Measurements from ENCODE around the gene OR10D3.
A peak's percentile ranks its signal among the peaks of the same experiment; 100 is the strongest.

The OR10D3 gene

DNA sequence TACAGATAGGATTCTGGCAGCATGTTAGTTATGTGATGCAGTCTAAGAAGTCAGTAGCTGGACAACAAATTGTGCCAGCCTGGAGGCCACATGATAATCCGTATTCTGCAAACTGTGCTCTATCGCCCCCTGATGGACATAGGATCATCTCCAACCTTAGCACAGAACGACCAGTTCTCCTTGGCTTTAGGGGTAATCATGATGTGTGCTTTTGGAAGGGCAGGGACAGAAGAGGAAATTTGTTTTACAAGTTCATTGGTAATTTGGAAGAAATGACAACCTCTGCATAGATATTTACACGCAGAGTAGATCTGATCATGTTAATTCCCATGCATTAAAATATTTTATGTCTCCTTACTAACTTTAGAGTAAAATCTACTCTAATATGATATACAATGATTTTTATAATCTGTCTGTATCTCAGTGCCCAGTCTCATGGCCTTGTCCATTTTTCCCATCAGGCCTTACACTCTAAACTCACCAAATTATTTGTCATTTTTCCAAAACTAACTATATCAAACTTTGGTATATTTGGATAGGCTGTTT, 12.1 kb downstream of the OR10D3 start:
- DNase-seq: peak; percentile 40 to 79

DNA sequence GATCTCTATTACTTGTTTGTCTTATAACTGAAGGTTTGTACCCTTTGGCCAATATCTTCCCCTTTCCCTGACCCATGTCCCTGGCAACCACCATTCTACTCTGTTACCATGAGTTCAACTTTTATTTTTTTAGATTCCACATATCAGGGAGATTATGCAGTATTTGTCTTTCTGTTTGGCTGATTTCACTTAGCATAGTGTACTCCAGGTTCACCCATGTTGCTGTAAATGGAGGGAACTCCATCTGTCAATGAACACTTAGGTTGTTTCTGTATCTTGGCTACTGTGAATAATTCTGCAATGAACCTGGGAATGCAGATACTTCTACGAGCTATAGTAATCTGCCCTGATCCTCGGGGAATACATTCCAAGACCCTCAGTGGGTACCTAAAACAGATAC, 14.9 kb downstream of the OR10D3 start:
- DNase-seq: no peak

DNA sequence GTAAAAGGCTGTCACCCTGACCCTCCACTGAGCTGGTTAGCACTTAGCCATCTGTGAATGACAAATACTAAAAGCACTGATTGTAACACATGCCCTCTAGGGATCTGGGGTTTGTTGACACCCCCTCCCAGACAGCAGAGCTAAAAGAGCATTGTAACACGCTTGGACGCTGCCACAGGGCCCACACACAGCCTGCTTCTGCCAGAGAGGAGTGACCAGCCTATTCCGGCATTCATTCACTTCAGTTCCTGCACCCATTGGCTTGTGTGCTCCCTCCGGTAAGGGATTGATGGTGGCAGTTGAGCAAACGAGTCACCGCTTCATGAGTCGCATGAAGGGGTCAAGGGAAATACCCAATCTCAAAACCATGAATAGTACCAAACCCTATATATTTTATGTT, 15.8 kb downstream of the OR10D3 start:
- DNase-seq: no peak

DNA sequence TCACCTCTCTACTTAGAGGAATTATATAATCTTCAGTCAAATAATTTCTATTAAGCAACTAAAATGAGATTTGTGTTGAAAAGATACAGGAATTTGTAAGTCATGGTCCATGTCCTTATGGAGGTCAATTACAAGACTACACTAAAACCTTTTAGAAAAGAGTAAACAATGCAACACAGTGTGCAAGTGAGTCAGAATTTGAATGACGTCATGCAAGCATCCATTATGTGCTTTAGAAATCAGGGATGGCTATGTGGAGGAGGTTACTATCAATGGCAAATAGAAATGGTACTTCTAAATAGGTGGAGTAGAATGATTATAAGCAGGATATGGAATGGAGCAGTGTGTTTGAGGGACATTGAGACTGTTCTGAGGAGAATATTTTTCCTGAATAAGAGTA, 16.6 kb downstream of the OR10D3 start:
- DNase-seq: peak in 1 of 2 donors; percentile 12

DNA sequence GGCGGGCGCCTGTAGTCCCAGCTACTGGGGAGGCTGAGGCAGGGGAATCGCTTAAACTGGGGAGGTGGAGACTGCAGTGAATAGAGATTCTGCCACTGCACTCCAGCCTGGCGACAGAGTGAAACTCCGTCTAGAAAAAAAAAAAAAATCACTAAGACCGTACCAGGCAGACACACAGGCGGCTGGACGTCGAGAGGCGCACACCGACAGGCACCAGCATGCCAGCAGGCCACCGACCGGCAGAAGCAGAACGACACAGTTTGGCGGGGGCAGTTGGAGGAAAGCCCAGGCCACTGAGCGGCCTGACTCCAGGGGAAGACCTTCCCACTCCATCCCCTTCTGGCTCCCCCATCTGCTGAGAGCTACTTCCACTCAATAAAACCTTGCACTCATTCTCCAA, 17.5 kb downstream of the OR10D3 start:
- no peak for DNase-seq

DNA sequence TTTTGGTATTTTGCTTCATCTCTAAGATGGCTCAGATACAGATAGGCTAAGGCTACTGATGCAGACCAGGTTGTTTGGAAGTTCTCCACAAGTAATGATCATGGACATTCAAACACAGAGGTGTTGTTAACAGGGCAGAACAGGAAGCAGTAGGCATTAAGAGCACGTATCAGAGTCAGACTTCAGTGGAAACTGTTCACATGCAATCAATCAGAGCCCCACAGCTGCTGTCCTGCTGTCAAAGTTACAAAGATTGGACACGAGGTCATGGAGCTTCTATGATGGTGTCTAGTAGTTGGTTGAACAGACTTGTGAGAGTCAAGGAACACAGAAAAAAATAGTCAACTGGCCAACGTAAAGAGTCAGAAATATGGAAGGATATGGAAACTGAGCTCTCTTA, 19.8 kb downstream of the OR10D3 start:
- DNase-seq: no peak

DNA sequence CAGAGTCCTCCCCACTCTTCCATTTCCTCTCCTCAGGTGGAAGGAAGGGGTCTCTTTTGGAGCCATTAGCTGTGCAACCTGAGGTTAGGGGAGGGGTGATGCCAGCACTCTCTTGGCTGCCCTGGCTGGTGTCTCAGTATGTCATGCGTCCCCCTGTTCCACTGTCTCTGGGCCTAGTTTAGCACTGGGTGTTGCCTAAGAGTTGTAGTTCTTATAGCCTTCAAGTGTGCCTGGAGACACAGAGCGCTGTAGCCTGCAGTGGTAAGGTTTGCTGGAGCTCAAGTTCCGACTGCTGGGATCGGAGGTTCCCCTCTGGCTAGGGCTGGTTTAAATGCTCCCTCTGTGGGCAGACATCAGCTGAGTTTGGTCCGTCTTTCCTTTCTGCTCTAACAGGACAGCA, 20.9 kb downstream of the OR10D3 start:
- DNase-seq: no peak

DNA sequence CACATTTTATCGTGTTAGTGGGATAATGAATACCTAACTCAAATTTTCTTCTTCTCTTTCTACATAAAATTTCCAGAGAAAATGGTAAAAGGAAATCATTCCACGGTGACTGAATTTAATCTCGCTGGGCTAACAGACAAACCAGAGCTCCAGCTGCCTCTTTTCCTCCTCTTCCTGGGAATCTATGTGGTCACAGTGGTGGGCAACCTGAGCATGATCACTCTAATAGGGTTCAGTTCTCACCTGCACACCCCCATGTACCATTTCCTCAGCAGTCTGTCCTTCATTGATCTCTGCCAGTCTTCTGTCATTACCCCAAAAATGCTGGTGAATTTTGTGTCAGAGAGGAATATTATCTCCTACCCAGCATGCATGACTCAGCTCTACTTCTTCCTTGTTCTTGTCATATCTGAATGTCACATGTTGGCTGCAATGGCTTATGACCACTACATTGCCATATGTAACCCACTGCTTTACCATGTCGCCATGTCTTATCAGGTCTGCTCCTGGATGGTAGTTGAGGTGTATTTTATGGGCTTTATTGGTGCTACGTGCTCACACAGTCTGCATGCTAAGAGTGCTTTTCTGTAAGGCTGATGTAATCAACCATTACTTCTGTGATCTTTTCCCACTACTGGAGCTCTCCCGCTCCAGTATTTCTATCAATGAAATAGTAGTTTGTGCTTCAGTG, 24.1 kb downstream of the OR10D3 start:
- DNase-seq: peak; percentile 14 to 40

DNA sequence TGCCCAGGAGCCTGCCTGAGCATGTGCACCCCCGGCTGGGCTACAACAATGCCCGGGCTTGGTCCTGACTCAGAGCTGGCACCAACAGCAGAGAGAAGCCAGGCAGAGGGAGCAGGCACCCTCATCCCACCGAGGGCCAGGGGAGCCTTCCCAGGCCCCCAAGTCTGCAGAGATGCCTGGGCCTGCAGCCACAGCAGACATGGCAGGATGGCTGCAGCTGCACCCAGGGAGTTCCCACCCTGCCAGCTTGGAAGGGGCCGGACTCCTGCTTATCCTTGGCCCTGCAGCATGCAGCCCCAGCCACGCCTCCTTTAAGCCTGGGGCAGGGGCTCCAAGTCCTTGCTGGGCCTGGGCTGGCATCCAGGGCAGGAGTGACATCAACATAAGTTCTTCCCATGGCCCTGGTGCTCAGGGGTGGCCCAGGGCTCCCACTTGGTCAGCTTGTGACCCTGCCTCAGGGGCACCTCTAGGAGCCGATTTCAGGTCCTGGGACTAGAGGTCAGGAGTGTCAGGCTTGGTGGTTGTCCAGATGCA, 26.7 kb downstream of the OR10D3 start:
- no peak for DNase-seq

DNA sequence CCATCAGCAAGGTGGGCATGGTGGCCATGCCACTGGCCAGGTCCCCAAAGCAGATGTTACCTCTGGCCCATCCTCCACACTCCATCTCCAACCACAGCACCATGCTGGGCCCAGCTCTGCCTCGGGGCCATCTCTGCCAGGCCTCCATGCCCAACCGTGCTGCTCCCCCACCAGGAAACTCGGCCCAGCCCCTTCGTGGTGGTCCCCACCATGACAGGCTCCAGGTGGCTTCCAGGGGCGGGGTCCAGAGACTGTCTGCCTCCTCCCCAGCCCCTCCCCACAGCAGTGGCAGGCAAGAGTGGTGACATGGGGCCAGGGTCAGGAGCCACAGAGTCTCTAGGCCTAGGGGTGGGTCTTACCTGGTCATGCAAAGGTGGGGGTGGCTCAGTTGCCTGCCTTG, 27.3 kb downstream of the OR10D3 start:
- DNase-seq: no peak

DNA sequence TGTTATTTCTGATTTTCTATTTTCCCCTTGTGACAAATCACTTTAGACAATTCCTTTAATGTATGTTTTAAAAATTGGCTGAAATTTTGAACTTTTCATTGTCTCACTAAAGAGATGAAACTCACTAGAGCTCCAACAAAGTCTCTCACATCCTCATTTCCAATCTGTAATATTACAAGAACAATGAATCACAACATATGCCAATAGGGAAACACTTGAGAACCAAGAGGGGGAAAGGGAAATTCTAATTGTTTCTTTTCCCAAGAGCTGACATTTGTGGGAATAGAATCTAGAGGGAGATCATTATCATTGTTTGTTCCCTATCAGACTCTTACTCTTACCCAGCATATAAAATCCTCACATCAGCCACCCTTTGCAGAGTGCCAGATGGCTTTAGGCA, 28.2 kb downstream of the OR10D3 start:
- peak; percentile 22 to 24 for DNase-seq

DNA sequence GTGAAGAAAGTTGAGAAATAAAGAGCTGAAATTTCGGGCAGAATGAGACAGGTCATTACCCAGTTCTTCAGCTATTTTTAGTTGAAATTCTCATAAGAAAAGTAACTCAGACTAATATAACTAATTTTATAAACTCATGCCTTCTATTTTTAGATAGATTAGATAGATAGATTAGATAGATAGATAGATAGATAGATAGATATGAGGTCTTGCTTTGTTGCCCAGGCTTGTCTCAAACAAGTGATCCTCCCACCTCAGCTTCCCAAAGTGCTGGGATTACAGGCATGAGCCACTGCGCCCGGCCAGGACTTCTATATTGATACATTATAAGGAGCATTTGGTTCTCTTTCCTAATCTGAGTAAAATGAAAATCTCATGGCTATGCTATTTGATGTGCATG, 30.9 kb downstream of the OR10D3 start:
- DNase-seq: no peak

DNA sequence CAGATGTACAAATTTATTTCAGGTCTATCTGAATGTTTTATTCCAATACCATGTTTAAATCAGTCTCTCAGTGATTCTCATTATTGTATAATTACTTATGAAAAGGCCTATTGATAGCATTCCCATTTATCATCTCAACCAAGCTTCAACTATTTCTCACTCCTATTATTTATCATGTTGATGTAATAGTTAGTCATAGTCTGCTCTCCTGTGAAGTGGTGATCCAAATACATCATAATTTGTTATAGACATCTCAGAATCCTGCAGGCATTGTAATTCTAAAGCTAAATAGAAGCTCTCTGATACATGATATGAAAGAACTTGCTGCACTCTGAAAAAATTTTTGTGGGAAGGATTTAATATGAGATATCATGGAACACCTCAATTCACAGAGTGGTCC, 36.0 kb downstream of the OR10D3 start:
- no peak for DNase-seq

DNA sequence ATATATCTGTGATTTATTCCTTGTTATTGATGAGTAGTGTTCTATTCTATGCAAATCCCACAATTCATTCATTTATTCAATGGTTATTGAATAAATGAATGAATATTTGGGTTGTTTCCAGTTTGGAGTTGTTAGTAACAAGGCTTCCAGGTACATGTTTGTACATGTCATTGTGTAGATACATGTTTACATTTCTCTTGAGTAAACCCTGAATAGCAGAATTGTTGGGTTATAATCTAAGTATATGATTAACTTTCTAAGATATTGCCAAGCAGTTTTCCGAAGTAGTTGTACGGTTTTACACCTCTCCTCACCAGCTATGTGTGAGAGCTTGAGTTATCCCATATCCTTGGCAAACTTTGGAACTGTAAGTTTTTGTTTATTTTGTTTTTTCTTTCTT, 39.3 kb downstream of the OR10D3 start:
- DNase-seq: no peak

DNA sequence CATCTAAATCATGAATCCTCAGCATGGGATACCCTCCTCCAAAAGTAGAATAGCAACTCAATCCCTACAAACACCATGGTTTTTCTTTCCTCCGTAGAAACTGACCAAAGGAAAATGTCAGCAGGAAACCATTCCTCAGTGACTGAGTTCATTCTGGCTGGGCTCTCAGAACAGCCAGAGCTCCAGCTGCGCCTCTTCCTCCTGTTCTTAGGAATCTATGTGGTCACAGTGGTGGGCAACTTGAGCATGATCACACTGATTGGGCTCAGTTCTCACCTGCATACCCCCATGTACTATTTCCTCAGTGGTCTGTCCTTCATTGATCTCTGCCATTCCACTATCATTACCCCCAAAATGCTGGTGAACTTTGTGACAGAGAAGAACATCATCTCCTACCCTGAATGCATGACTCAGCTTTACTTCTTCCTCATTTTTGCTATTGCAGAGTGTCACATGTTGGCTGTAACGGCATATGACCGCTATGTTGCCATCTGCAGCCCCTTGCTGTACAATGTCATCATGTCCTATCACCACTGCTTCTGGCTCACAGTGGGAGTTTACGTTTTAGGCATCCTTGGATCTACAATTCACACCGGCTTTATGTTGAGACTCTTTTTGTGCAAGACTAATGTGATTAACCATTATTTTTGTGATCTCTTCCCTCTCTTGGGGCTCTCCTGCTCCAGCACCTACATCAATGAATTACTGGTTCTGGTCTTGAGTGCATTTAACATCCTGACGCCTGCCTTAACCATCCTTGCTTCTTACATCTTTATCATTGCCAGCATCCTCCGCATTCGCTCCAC, 41.7 kb downstream of the OR10D3 start:
- DNase-seq: peak; percentile 76

DNA sequence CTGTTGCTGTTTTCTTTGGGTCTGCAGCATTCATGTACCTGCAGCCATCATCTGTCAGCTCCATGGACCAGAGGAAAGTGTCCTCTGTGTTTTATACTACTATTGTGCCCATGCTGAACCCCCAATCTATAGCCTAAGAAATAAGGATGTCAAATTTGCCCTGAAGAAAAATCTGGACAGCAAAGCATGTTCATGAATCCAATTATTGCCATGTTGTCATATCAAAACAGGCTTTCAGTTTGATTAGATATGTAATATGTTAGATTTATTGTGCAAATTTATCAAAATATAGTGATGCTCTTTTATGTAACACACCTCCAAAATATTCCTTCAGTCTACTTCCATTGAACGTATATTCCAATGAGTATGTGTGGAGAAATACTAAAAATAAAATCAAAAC, 42.3 kb downstream of the OR10D3 start:
- DNase-seq: no peak

DNA sequence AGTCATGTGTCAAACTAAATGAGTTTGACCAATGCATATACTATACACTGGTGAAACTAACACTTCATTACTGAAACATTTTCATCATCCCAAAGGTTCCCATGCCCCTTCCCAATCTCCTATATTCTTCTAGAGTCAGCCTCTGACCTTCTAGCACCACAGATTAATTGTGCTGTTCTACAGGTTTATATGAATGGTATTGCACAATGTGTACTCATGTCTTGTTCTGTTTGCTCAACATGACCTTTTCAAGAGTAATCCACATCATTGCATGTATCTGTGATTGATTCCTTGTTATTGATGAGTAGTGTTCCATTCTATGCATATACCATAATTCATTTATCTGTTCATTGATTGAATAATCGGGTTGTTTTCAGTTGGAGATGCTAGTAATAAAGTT, 50.2 kb downstream of the OR10D3 start:
- DNase-seq: no peak

All from inflammatory macrophage treated with lipopolysaccharide for 1 hour (primary cell).